Type B pancreatic cell (in vitro differentiated cells): Measurements from ENCODE around the gene VEGFC. TPM values are rescaled to one million over a fixed set of nuclear protein-coding genes. Genes with fewer than 3 reads are reported as not detected.
A peak's percentile ranks its signal among the peaks of the same experiment; 100 is the strongest.

Experiments used
- DNase-seq: peaks from one replicate; pipeline ENCODE4 v3.0.0; 2021; ENCODE audit warnings: mixed read lengths; ENCODE audit not compliant: unreplicated experiment; ENCODE audit errors: extremely low spot score
- H3K27ac Mint-ChIP-seq: 2 replicates; pipeline ENCODE4 v1.8.0; 2021; ENCODE audit warnings: mild to moderate bottlenecking, mixed read lengths
- H3K27me3 Mint-ChIP-seq: 2 replicates; pipeline ENCODE4 v1.8.0; 2021; ENCODE audit warnings: mixed read lengths
- H3K36me3 Mint-ChIP-seq: 2 replicates; pipeline ENCODE4 v1.8.0; 2021; ENCODE audit warnings: mixed read lengths
- H3K4me1 Mint-ChIP-seq: one replicate; pipeline ENCODE4 v1.8.0; 2021; ENCODE audit warnings: mixed read lengths; ENCODE audit not compliant: unreplicated experiment
- H3K4me3 Mint-ChIP-seq: 2 replicates; pipeline ENCODE4 v1.8.0; 2021; ENCODE audit warnings: mild to moderate bottlenecking, mixed read lengths
- H3K9me3 Mint-ChIP-seq: 2 replicates; pipeline ENCODE4 v1.8.0; 2021; ENCODE audit warnings: mixed read lengths
- CTCF ChIP-seq: fragments of 200-600 bp; sonication (generic); conservative IDR thresholded peaks from 2 replicates; pipeline ENCODE4 v1.5.0; 2021; ENCODE audit warnings: antibody characterized with exemption, mild to moderate bottlenecking
- long read RNA-seq: library from polyadenylated mRNA; unstranded; transcript quantifications from one replicate; pipeline ENCODE4 v2.0.0, GENCODE V29; 2020
- total RNA-seq: library from RNA; stranded (reverse); gene quantifications from 2 replicates; pipeline ENCODE4 v1.2.1, GENCODE V29; 2021; ENCODE audit warnings: low replicate concordance

VEGFC gene
- 2.2 and 3.2 TPM in 2 replicates for total RNA-seq
- long read RNA-seq, partial matches to known transcripts, result 0 of 1 reads
- long read RNA-seq, other reads (novel, unspliced or antisense), result 0 of 1 reads

GRCh38 chr4:176792326-176793059 is at the start of gene VEGFC:
Gene VEGFC, minus strand, starts transcription at chr4:176792922. Its CDS starts 611 bp downstream, at chr4:176792311.
- H3K27me3 Mint-ChIP-seq, result peaks cover 50% of the 10 kb centered on the region
- H3K9me3 Mint-ChIP-seq, result no peaks in the 10 kb centered on the region
- peak within 1 kb of the TSS; percentile 77 for H3K27ac Mint-ChIP-seq
- TF ChIP-seq CTCF, result peak; percentile 33
- H3K4me1 Mint-ChIP-seq, result peaks cover 17% of the 10 kb centered on the region
- DNase-seq, result peak; percentile 75
- H3K4me3 Mint-ChIP-seq, result peak within 1 kb of the TSS; percentile 87
- no peaks in the 10 kb centered on the region for H3K36me3 Mint-ChIP-seq

- Mint-ChIP-seq H3K27ac (no peak overlapping the region), H3K27me3 (no peaks in the 10 kb centered on the region), H3K4me1 (no peaks in the 10 kb centered on the region), H3K36me3 (no peaks in the 10 kb centered on the region), H3K9me3 (no peaks in the 10 kb centered on the region), H3K4me3 (no peak overlapping the region)
- DNase-seq, result no peak
- no peak for TF ChIP-seq CTCF
Measured at GRCh38 chr4:176841711-176842112, 49.0 kb upstream of the VEGFC start.

GRCh38 chr4:176840166-176840565 is 47.4 kb upstream of the VEGFC start:
- no peaks in the 10 kb centered on the region for H3K4me1 Mint-ChIP-seq
- no peaks in the 10 kb centered on the region for H3K9me3 Mint-ChIP-seq
- no peaks in the 10 kb centered on the region for H3K36me3 Mint-ChIP-seq
- DNase-seq, result no peak
- no peaks in the 10 kb centered on the region for H3K27me3 Mint-ChIP-seq
- TF ChIP-seq CTCF, result no peak
- H3K4me3 Mint-ChIP-seq, result no peak overlapping the region
- H3K27ac Mint-ChIP-seq, result no peak overlapping the region

GRCh38 chr4:176839656-176840055 is 46.9 kb upstream of the VEGFC start:
- Mint-ChIP-seq H3K9me3 (no peaks in the 10 kb centered on the region), H3K4me1 (no peaks in the 10 kb centered on the region), H3K36me3 (no peaks in the 10 kb centered on the region), H3K27ac (no peak overlapping the region), H3K4me3 (no peak overlapping the region), H3K27me3 (no peaks in the 10 kb centered on the region)
- TF ChIP-seq CTCF, result no peak
- no peak for DNase-seq

- no peaks in the 10 kb centered on the region for H3K36me3 Mint-ChIP-seq
- H3K4me3 Mint-ChIP-seq, result no peak overlapping the region
- no peak for DNase-seq
- H3K4me1 Mint-ChIP-seq, result peaks cover 1% of the 10 kb centered on the region
- no peaks in the 10 kb centered on the region for H3K9me3 Mint-ChIP-seq
- no peaks in the 10 kb centered on the region for H3K27me3 Mint-ChIP-seq
- H3K27ac Mint-ChIP-seq, result no peak overlapping the region
- no peak for TF ChIP-seq CTCF
Measured at GRCh38 chr4:176838601-176839433, 46.1 kb upstream of the VEGFC start.
